Fibroblast of lung (primary cell): Measurements from ENCODE around the gene GHRH. TPM values are rescaled to one million over a fixed set of nuclear protein-coding genes. Genes with fewer than 3 reads are reported as not detected.
A peak's percentile ranks its signal among the peaks of the same experiment; 100 is the strongest.

Source experiments
- DNase-seq, 2 donors: peaks; one replicate each; pipeline versions ENCODE4 v3.0.0 to v3.0.0-alpha.2; 2010; ENCODE audit warnings: low read depth in 2 of 2
- H2AFZ ChIP-seq: 2 replicates; pipeline ENCODE4 v1.5.1; 2012; ENCODE audit warnings: low read length, control low read depth, inconsistent platforms
- H3K27ac ChIP-seq: 2 replicates; pipeline ENCODE4 v1.5.1; 2011; ENCODE audit warnings: low read length, control low read depth; ENCODE audit not compliant: insufficient read depth
- H3K27me3 ChIP-seq: 2 replicates; pipeline ENCODE4 v1.5.1; 2011; ENCODE audit warnings: mild to moderate bottlenecking, low read length; ENCODE audit not compliant: control insufficient read depth, insufficient read depth
- H3K36me3 ChIP-seq: 2 replicates; pipeline ENCODE4 v1.5.1; 2011; ENCODE audit warnings: low read length; ENCODE audit not compliant: control insufficient read depth, insufficient read depth
- H3K4me1 ChIP-seq: 2 replicates; pipeline ENCODE4 v1.5.1; 2011; ENCODE audit warnings: low read length; ENCODE audit not compliant: control insufficient read depth, insufficient read depth; ENCODE audit errors: extremely low read depth
- H3K4me2 ChIP-seq: 2 replicates; pipeline ENCODE4 v1.5.1; 2011; ENCODE audit warnings: low read length, control low read depth; ENCODE audit not compliant: insufficient read depth; ENCODE audit errors: extremely low read depth
- H3K4me3 ChIP-seq, 4 experiments: fragments of 200-600 bp in 1 of 4; sonication (generic) in 1 of 4; replicated peaks in 1 of 4; 2 replicates each; pipeline ENCODE4 v1.5.1; 2011 to 2016; ENCODE audit warnings: low read length in 4 of 4, low read depth in 3 of 4, mild to moderate bottlenecking in 3 of 4, control low read depth in 2 of 4, inconsistent platforms in 1 of 4, mixed read lengths in 1 of 4; ENCODE audit not compliant: insufficient read depth in 1 of 4; ENCODE audit errors: control extremely low read depth in 1 of 4
- H3K79me2 ChIP-seq: 2 replicates; pipeline ENCODE4 v1.5.1; 2012; ENCODE audit warnings: mild to moderate bottlenecking, low read length, inconsistent platforms; ENCODE audit not compliant: control insufficient read depth, insufficient read depth
- H3K9ac ChIP-seq: 2 replicates; pipeline ENCODE4 v1.5.1; 2011; ENCODE audit warnings: mild to moderate bottlenecking, low read length, control low read depth; ENCODE audit not compliant: insufficient read depth
- H3K9me3 ChIP-seq: 2 replicates; pipeline ENCODE4 v1.5.1; 2012; ENCODE audit warnings: low read depth, low read length; ENCODE audit not compliant: control insufficient read depth, insufficient read depth
- H4K20me1 ChIP-seq: 2 replicates; pipeline ENCODE4 v1.5.1; 2011; ENCODE audit warnings: low read length; ENCODE audit not compliant: control insufficient read depth, insufficient read depth; ENCODE audit errors: extremely low read depth
- EZH2 ChIP-seq: IDR thresholded peaks from 2 replicates; pipeline ENCODE4 v1.5.1; 2012; ENCODE audit warnings: low read length, control low read depth, mild to moderate bottlenecking; ENCODE audit errors: missing control alignments
- polyA plus RNA-seq, 2 donors: library from polyadenylated mRNA; depleted of rRNA in 1 of 2; stranded (reverse) in 1 of 2; unstranded in 1 of 2; fragments of >200 nt; gene quantifications; 2 replicates each; pipeline ENCODE4 v1.2.1, GENCODE V29; 2011 to 2012; ENCODE audit warnings: missing spikeins in 1 of 2
- total RNA-seq: library from RNA; depleted of rRNA; stranded (reverse); fragments of >200 nt; gene quantifications from 2 replicates; pipeline ENCODE4 v1.2.1, GENCODE V29; 2014
- TF ChIP-seq, protein P1 (sequence below), 2 donors: IDR thresholded peaks in 1 of 2; conservative IDR thresholded peaks in 1 of 2; 1 replicate in 1 of 2; 2 replicates in 1 of 2; pipeline ENCODE4 v1.5.1; 2011 to 2012; ENCODE audit warnings: low read length in 2 of 2, control low read depth in 1 of 2, inconsistent platforms in 1 of 2, low read depth in 1 of 2, mild to moderate bottlenecking in 1 of 2

The GHRH gene
- total and polyA plus RNA-seq, 2 donors (not counting 1 experiment from before 2014, with no cell fraction given) = not detected

DNA sequence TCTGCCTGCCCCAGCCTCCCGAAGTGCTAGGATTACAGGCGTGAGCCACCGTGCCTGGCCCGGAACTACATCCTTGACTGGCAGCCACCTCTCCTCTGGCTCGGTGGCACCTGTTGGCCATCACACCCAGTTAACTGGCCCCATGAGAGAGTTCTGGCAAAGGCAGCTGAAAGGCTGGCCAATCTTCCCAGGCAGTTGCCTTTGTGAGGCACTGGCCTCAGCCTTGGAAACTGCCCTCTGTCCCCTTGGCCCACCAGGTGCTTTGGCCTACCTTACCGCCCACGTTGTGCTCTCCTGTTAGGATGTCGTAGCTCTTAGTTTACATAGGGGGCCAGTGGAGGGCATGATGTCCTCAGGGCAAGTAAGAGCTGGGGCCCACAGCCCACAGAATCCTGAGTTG is 18.2 kb upstream of the GHRH start:
- Histone ChIP-seq H3K79me2 (no peaks in the 10 kb centered on the region), H3K4me3 (no peak overlapping the region)
- DNase-seq = no peak

DNA sequence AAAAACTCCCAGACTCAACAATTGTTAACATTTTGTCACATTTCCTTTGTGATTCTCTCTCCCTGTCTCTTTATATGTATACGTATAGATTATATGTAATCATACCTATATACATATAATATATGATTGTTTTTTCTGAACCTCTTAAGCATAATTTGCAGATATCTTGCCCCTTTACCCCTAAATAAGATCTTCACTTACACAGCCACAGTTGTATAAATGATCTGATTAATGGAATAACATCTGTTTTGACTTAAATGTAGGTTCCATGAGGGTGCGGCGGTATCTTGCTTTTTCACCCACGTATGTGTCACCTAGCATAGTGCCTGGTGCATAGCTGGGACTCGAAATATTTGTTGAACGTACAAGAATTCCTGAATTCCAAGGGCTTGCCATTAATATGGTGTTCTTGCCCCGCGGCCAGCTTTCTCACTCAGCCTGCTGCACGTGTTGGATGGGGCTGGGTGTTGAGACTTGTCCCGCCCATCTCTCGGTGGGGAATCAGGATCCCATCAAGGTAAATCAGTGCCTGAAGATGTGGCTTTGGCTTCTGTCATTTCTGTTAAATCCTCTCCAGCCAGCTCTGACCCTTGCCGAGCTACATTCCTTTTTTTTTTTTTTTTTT is 17.5 kb upstream of the GHRH start:
- Histone ChIP-seq H3K9ac (no peak overlapping the region), H4K20me1 (no peaks in the 10 kb centered on the region), H3K36me3 (no peaks in the 10 kb centered on the region), H3K27ac (no peak overlapping the region), H3K4me1 (peaks cover 3% of the 10 kb centered on the region), H3K9me3 (no peaks in the 10 kb centered on the region), H2AFZ (no peak overlapping the region), H3K4me3 (no peak overlapping the region), H3K79me2 (no peaks in the 10 kb centered on the region), H3K4me2 (no peak overlapping the region), H3K27me3 (no peaks in the 10 kb centered on the region)
- peak in 1 of 2 donors; percentile 30 for DNase-seq
- TF ChIP-seq, protein P1, sequence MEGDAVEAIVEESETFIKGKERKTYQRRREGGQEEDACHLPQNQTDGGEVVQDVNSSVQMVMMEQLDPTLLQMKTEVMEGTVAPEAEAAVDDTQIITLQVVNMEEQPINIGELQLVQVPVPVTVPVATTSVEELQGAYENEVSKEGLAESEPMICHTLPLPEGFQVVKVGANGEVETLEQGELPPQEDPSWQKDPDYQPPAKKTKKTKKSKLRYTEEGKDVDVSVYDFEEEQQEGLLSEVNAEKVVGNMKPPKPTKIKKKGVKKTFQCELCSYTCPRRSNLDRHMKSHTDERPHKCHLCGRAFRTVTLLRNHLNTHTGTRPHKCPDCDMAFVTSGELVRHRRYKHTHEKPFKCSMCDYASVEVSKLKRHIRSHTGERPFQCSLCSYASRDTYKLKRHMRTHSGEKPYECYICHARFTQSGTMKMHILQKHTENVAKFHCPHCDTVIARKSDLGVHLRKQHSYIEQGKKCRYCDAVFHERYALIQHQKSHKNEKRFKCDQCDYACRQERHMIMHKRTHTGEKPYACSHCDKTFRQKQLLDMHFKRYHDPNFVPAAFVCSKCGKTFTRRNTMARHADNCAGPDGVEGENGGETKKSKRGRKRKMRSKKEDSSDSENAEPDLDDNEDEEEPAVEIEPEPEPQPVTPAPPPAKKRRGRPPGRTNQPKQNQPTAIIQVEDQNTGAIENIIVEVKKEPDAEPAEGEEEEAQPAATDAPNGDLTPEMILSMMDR (conservative IDR thresholded peaks at IDR 0.05 in 1 of 2, IDR thresholded peaks at IDR 0.05 in 1 of 2; ENCODE audit: low read depth in 1 of 2, low read length in 2 of 2) = no peak
- TF ChIP-seq EZH2 = no peak

More for the DNA sequence above, 18.2 kb upstream of the GHRH start:
- Histone ChIP-seq H3K27me3 (no peaks in the 10 kb centered on the region), H3K4me1 (peaks cover 3% of the 10 kb centered on the region), H3K9me3 (no peaks in the 10 kb centered on the region), H3K4me2 (no peak overlapping the region), H3K9ac (no peak overlapping the region), H3K27ac (no peak overlapping the region), H2AFZ (no peak overlapping the region), H3K36me3 (no peaks in the 10 kb centered on the region), H4K20me1 (no peaks in the 10 kb centered on the region)
- no peak for TF ChIP-seq EZH2

GRCh38 chr20:37277253-37277593 is 15.6 kb upstream of the GHRH start:
- no peak overlapping the region for H3K27ac ChIP-seq
- no peak for DNase-seq
- no peaks in the 10 kb centered on the region for H4K20me1 ChIP-seq
- peaks cover 3% of the 10 kb centered on the region for H3K4me1 ChIP-seq
- no peaks in the 10 kb centered on the region for H3K27me3 ChIP-seq
- peak overlapping the region; percentile 39 for H3K4me2 ChIP-seq
- H2AFZ ChIP-seq = peak overlapping the region; percentile 28
- H3K9me3 ChIP-seq = no peaks in the 10 kb centered on the region
- no peaks in the 10 kb centered on the region for H3K36me3 ChIP-seq
- peak overlapping the region in 1 of 4 experiments; percentile 6 for H3K4me3 ChIP-seq
- H3K79me2 ChIP-seq = no peaks in the 10 kb centered on the region
- H3K9ac ChIP-seq = no peak overlapping the region
- TF ChIP-seq EZH2 = no peak
- TF ChIP-seq, protein P1 (conservative IDR thresholded peaks at IDR 0.05 in 1 of 2, IDR thresholded peaks at IDR 0.05 in 1 of 2; ENCODE audit: low read depth in 1 of 2, low read length in 2 of 2) = no peak
